SU-DHL-6 (cell line): ENCODE data around the gene IFI27.

Source experiments
- EZH2phosphoT487 ChIP-seq: fragments of 200-600 bp; sonication (generic), shearing (Covaris generic); conservative IDR thresholded peaks from 2 replicates; pipeline ENCODE4 v1.6.1; 2018; ENCODE audit warnings: mild to moderate bottlenecking, antibody characterized with exemption, low read length, moderate library complexity, mixed read lengths
- TF ChIP-seq, protein P1 (sequence below): fragments of 200-600 bp; sonication (generic); IDR thresholded peaks from one replicate; pipeline ENCODE4 v1.5.1; 2017; ENCODE audit warnings: antibody characterized with exemption, mild to moderate bottlenecking, low read length, moderate library complexity; ENCODE audit not compliant: insufficient read depth, poor library complexity, severe bottlenecking

DNA sequence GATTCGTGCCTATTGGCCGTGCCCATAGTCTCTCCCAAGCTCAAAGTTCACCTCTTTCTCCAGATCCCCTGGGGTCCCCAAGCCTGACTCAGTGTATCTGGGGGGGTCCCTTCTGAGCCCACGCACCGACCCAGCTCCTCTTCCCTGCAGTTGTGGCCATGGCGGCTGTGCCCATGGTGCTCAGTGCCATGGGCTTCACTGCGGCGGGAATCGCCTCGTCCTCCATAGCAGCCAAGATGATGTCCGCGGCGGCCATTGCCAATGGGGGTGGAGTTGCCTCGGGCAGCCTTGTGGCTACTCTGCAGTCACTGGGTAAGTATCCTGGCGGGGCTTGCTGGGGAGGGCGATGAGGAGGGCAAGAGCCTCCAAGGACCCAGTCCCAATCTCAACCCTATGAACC lies 5.1 kb downstream of the IFI27 start:
- TF ChIP-seq, protein P1, sequence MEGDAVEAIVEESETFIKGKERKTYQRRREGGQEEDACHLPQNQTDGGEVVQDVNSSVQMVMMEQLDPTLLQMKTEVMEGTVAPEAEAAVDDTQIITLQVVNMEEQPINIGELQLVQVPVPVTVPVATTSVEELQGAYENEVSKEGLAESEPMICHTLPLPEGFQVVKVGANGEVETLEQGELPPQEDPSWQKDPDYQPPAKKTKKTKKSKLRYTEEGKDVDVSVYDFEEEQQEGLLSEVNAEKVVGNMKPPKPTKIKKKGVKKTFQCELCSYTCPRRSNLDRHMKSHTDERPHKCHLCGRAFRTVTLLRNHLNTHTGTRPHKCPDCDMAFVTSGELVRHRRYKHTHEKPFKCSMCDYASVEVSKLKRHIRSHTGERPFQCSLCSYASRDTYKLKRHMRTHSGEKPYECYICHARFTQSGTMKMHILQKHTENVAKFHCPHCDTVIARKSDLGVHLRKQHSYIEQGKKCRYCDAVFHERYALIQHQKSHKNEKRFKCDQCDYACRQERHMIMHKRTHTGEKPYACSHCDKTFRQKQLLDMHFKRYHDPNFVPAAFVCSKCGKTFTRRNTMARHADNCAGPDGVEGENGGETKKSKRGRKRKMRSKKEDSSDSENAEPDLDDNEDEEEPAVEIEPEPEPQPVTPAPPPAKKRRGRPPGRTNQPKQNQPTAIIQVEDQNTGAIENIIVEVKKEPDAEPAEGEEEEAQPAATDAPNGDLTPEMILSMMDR: no peak
- TF ChIP-seq EZH2phosphoT487: no peak
